Colonic mucosa (tissue), 4 donors: Measurements from ENCODE around the gene GRM7. TPM values are rescaled to one million over a fixed set of nuclear protein-coding genes. Genes with fewer than 3 reads are reported as not detected.

ENCODE experiments used
- DNase-seq: peaks from one replicate; pipeline ENCODE4 v3.0.0-alpha.2; 2020
- H3K27ac ChIP-seq: fragments of 200-600 bp; one replicate; pipeline ENCODE4 v1.8.0; 2021
- H3K27me3 ChIP-seq: fragments of 200-600 bp; one replicate; pipeline ENCODE4 v1.8.0; 2021
- H3K36me3 ChIP-seq: fragments of 200-600 bp; one replicate; pipeline ENCODE4 v1.8.0; 2021
- H3K4me1 ChIP-seq: fragments of 200-600 bp; one replicate; pipeline ENCODE4 v1.8.0; 2021; ENCODE audit warnings: mild to moderate bottlenecking
- H3K4me3 ChIP-seq: fragments of 200-600 bp; one replicate; pipeline ENCODE4 v1.8.0; 2021
- H3K9ac ChIP-seq, 2 donors: one replicate each; pipeline ENCODE4 v1.7.0; 2013; ENCODE audit warnings: control low read depth in 2 of 2, low read depth in 2 of 2, low read length in 2 of 2
- H3K9me3 ChIP-seq: fragments of 200-600 bp; one replicate; pipeline ENCODE4 v1.8.0; 2021
- intact Hi-C: fragments of 100-400 bp; cut with DNase I; formaldehyde crosslinking; loops from one replicate; pipeline ENCODE4 v1.14.1; 2022
- total RNA-seq, 2 donors: library from RNA; stranded (reverse); fragmentation: NEBNext Ultra II Directional in 1 of 2; extraction: Animal tissue kit (Norgen Biotek cat#: 25700) in 1 of 2; gene quantifications; one replicate each; pipeline ENCODE4 v1.2.1, GENCODE V29; 2021
- TF ChIP-seq, protein P1 (sequence below): fragments of 200-600 bp; IDR thresholded peaks from one replicate; pipeline ENCODE4 v1.8.0; 2022; ENCODE audit warnings: antibody characterized with exemption, mild to moderate bottlenecking
- donor health status: healthy.
- donor health status: DM: no; HTN: no; CAD: no.
- donor health status: DM: no; HTN: no; CAD: no.

GRM7 gene
- total RNA-seq, 2 donors from 2014 or later: 0.15 to 0.66 TPM

DNA sequence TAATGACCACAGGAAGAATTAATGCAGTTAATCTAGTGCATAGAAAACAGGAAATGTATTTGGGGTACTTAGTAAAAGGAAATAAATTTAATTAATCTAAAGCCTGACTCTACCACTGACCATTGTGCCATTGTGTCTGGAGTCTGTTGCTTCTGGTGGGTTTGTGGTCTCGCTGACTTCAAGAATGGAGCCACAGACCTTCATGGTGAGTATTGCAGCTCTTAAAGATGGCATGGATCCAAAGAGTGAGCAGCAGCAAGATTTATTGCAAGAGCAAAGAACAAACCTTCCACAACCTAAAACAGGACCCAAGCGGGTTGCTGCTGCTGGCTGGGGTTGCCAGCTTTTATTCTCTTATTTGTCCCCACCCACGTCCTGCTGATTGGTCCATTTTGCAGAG is 929.2 kb downstream of the GRM7 start:
- Histone ChIP-seq H3K4me3 (no peak overlapping the region), H3K9ac (no peak overlapping the region), H3K27me3 (no peaks in the 10 kb centered on the region), H3K27ac (no peak overlapping the region), H3K4me1 (no peaks in the 10 kb centered on the region), H3K36me3 (no peaks in the 10 kb centered on the region), H3K9me3 (no peaks in the 10 kb centered on the region)
- intact Hi-C loops: no loop called here
- TF ChIP-seq, protein P1, sequence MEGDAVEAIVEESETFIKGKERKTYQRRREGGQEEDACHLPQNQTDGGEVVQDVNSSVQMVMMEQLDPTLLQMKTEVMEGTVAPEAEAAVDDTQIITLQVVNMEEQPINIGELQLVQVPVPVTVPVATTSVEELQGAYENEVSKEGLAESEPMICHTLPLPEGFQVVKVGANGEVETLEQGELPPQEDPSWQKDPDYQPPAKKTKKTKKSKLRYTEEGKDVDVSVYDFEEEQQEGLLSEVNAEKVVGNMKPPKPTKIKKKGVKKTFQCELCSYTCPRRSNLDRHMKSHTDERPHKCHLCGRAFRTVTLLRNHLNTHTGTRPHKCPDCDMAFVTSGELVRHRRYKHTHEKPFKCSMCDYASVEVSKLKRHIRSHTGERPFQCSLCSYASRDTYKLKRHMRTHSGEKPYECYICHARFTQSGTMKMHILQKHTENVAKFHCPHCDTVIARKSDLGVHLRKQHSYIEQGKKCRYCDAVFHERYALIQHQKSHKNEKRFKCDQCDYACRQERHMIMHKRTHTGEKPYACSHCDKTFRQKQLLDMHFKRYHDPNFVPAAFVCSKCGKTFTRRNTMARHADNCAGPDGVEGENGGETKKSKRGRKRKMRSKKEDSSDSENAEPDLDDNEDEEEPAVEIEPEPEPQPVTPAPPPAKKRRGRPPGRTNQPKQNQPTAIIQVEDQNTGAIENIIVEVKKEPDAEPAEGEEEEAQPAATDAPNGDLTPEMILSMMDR: no peak
- no peak for DNase-seq
